ENCODE data around the gene CTSG.
"Not testable (repeated sequence)": the region's sequence is repeated elsewhere in the genome, so short reads cannot be mapped to it uniquely, and the experiment has no call there.

- TF ChIP-seq CTCF (IDR thresholded peaks at IDR 0.05; ENCODE audit: low read length); EZH2 (IDR thresholded peaks at IDR 0.05; ENCODE audit: borderline replicate concordance, low read length): not testable (repeated sequence)
Measured at GRCh38 chr14:24584402-24584801, 8.4 kb upstream of the CTSG start.

Data from OCI-LY1 (cell line).